D721Med (cell line): ENCODE data around the gene ZNF629.

ENCODE experiments used
- DNase-seq: peaks from one replicate; pipeline ENCODE4 v3.0.0; 2011; ENCODE audit warnings: low spot score; ENCODE audit not compliant: insufficient read length
- FAIRE-seq: peaks from 2 replicates; lab custom pipeline; 2011; peaks lifted over from hg19 to GRCh38; lab: Jason Lieb, UNC
- CTCF ChIP-seq: IDR thresholded peaks from 2 replicates; pipeline ENCODE4 v1.5.1; 2012; ENCODE audit warnings: mild to moderate bottlenecking, control low read depth; ENCODE audit not compliant: insufficient read depth; ENCODE audit errors: missing control alignments

ZNF629 gene

GRCh38 chr16:30771726-30772125, 15.3 kb downstream of the ZNF629 start:
- FAIRE-seq = no peak
- TF ChIP-seq CTCF = no peak
- no peak for DNase-seq

DNA sequence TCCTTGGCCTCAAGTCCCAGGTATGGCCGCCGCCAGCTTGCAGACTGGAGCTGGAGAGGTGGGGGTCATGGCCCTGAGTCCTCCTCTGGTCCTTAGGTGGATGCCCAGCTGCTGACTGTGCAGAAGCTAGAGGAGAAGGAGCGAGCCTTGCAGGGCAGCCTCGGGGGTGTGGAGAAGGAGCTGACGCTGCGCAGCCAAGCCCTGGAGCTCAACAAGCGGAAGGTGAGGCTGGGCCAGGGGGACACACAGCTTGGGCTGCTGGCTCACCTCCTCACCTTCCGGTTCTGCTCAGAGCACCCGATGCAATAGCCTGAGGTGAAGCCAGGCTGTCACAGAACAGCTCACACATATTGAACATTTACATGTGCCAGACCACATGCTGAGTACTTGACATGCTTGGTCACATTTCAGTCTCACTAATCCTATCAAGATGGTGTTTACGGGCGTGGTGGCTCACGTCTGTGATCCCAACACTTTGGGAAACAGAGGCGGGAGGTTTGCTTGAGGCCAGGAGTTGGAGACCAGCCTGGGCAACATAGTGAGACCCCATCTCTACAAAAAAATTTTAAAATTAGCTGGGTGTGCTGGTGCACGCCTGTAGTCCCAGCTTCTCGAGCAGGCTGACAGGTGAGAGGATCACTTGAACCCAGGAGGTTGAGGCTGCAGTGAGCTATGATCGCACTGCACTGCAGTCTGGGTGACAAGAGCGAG, 17.5 kb downstream of the ZNF629 start:
- no peak for TF ChIP-seq CTCF
- FAIRE-seq (no peak), DNase-seq (no peak)

GRCh38 chr16:30768583-30769181, 18.3 kb downstream of the ZNF629 start:
- no peak for TF ChIP-seq CTCF
- FAIRE-seq (no peak), DNase-seq (no peak)

DNA sequence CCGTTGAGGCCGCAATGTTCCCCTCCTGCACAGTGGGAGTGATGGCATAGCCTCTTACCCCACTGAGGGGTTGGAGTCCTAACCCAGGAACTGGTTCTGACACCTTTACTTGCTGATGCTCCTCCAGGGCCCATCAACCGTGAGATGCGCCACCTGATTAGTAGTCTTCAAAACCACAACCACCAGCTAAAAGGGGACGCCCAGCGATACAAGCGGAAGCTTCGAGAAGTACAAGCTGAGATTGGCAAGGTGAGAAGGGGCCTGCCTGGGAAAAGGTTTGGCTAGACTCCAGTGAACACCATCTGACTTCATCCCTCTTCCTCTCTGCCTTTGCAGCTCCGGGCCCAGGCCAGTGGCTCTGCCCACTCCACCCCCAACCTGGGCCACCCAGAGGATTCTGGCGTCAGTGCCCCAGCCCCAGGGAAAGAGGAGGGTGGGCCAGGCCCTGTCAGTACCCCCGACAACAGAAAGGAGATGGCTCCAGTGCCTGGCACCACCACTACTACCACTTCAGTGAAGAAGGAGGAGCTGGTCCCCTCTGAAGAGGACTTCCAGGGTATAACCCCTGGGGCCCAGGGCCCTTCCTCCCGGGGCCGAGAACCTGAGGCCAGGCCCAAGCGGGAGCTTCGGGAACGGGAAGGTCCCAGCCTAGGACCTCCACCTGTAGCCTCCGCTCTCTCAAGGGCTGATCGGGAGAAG, 19.1 kb downstream of the ZNF629 start:
- no peak for TF ChIP-seq CTCF
- no peak for DNase-seq
- FAIRE-seq = no peak

- no peak for TF ChIP-seq CTCF
- DNase-seq (no peak), FAIRE-seq (no peak)
These were observed 20.1 kb downstream of the ZNF629 start for GRCh38 chr16:30766933-30767284.

DNA sequence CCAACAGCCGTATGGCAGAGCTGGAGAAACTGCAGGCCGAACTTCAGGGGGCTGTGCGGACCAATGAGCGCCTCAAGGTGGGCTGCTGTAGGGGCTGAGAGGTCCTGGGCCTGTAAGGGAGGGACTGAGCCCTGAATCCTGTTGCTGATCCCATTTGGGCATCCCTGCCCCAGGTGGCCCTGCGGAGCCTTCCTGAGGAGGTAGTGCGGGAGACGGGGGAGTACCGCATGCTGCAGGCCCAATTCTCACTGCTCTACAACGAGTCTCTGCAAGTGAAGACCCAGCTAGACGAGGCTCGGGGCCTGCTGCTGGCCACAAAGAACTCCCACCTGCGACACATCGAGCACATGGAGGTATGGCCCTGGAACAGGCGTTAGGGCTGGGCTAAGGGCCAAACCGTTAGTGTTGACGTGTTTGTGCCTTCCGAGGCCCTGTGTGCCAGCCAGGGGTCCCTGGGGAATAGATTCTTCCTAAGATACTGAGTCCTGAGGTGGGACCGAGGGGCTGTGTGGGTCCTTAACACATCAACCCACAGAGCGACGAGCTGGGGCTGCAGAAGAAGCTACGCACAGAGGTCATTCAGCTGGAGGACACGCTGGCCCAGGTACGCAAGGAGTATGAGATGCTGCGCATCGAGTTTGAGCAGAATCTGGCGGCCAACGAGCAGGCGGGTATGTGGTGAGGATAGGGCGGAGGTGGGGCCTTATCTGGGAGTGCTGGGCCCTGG, 20.6 kb downstream of the ZNF629 start:
- FAIRE-seq = no peak
- no peak for TF ChIP-seq CTCF
- no peak for DNase-seq
